Measurements from ENCODE around the gene BTNL8.

DNA sequence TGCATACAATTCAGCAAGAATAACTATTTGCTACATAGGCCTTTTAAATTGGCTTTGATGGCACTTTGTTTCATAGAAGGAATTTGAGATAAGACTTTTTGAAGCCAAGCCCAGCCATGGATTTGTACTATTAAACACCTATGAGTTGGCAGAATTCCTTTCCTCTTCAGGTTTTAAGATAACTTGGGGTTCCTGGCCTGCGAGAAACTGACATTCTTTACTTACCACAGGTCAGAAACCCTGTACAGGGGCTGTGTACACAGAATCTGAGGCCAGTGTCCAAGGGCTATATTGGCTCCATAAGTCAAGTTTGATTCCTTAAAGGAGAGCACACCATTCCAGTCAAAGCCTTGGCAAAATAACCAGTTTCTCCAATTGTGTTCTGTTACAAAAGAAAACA is 78.9 kb downstream of the BTNL8 start:
- TF ChIP-seq POLR2AphosphoS5 (IDR thresholded peaks at IDR 0.05) (no peak), POLR2A (IDR thresholded peaks at IDR 0.05) (no peak)

Data from transverse colon (tissue), 3 donors.